ENCODE data around the gene BMERB1.
"Not testable (repeated sequence)": the region's sequence is repeated elsewhere in the genome, so short reads cannot be mapped to it uniquely, and the experiment has no call there.

BMERB1 gene

GRCh38 chr16:15434425-15435215 is at the start of gene BMERB1:
BMERB1 (plus strand) TSS chr16:15434588; CDS start chr16:15434654, 66 bp downstream.
- peak; percentile 85 for DNase-seq

GRCh38 chr16:15388060-15388459 is 46.3 kb upstream of the BMERB1 start:
- not testable (repeated sequence) for DNase-seq, ATAC-seq

More at GRCh38 chr16:15434425-15435215, at the start of gene BMERB1:
- peak; percentile 86 for ATAC-seq

- DNase-seq, ATAC-seq: not testable (repeated sequence)
These were observed 44.5 kb upstream of the BMERB1 start for GRCh38 chr16:15389916-15390315.

- ATAC-seq, DNase-seq: not testable (repeated sequence)
These were observed 41.4 kb upstream of the BMERB1 start for GRCh38 chr16:15393025-15393424.

GRCh38 chr16:15395631-15396508 is 38.5 kb upstream of the BMERB1 start, which contains the start of gene MPV17L:
MPV17L (plus strand) TSS chr16:15395754; CDS start chr16:15395898, 144 bp downstream.
- DNase-seq (peak; percentile 16), ATAC-seq (peak; percentile 28)

GRCh38 chr16:15396509-15396829 is 37.9 kb upstream of the BMERB1 start:
- not testable (repeated sequence) for ATAC-seq, DNase-seq

GRCh38 chr16:15396948-15397594 is 37.3 kb upstream of the BMERB1 start:
- DNase-seq (no peak), ATAC-seq (no peak)

GRCh38 chr16:15398618-15399316 is 35.6 kb upstream of the BMERB1 start:
- ATAC-seq (no peak), DNase-seq (no peak)

GRCh38 chr16:15399317-15399716 is 35.1 kb upstream of the BMERB1 start:
- DNase-seq (no peak), ATAC-seq (no peak)

GRCh38 chr16:15400314-15400713 is 34.1 kb upstream of the BMERB1 start:
- DNase-seq, ATAC-seq: not testable (repeated sequence)

- no peak for DNase-seq
- ATAC-seq, result no peak
These were observed 32.4 kb upstream of the BMERB1 start for GRCh38 chr16:15401972-15402371.

- DNase-seq, result no peak
- ATAC-seq, result no peak
These were observed 30.9 kb upstream of the BMERB1 start for GRCh38 chr16:15403392-15403995.

GRCh38 chr16:15404091-15404490 is 30.3 kb upstream of the BMERB1 start:
- ATAC-seq, DNase-seq: not testable (repeated sequence)

GRCh38 chr16:15404792-15405191 is 29.6 kb upstream of the BMERB1 start:
- no peak for DNase-seq
- no peak for ATAC-seq

- not testable (repeated sequence) for DNase-seq
These were observed 26.6 kb upstream of the BMERB1 start for GRCh38 chr16:15407756-15408155.

GRCh38 chr16:15409476-15409875 is 24.9 kb upstream of the BMERB1 start:
- DNase-seq, ATAC-seq: not testable (repeated sequence)

More at GRCh38 chr16:15407756-15408155, 26.6 kb upstream of the BMERB1 start:
- ATAC-seq, result not testable (repeated sequence)

- ATAC-seq (no peak), DNase-seq (no peak)
These were observed 18.8 kb upstream of the BMERB1 start for GRCh38 chr16:15415511-15415985.

GRCh38 chr16:15417197-15417596 is 17.2 kb upstream of the BMERB1 start:
- DNase-seq, result no peak
- ATAC-seq, result no peak

- no peak for DNase-seq
- no peak for ATAC-seq
These were observed 16.2 kb upstream of the BMERB1 start for GRCh38 chr16:15418206-15418605.

- ATAC-seq, DNase-seq: not testable (repeated sequence)
These were observed 12.7 kb upstream of the BMERB1 start for GRCh38 chr16:15421696-15422095.

GRCh38 chr16:15422222-15422621 is 12.2 kb upstream of the BMERB1 start:
- DNase-seq (no peak), ATAC-seq (no peak)

Data from stimulated activated naive CD8-positive, alpha-beta T cell treated with anti-CD3 and anti-CD28 coated beads, Interleukin-15, Interleukin-2, amounts not matched to agents 100 U/mL and 50 U/mL, for 24 hours (primary cell).